ENCODE results near the gene CARMIL1.
"Not testable (repeated sequence)": the region's sequence is repeated elsewhere in the genome, so short reads cannot be mapped to it uniquely, and the experiment has no call there.

CARMIL1 gene

GRCh38 chr6:25586119-25586518, 306.9 kb downstream of the CARMIL1 start:
- not testable (repeated sequence) for DNase-seq

- DNase-seq = no peak
These were observed 307.8 kb downstream of the CARMIL1 start for GRCh38 chr6:25586927-25587326.

GRCh38 chr6:25590986-25591385, 311.8 kb downstream of the CARMIL1 start:
- no peak for DNase-seq

- DNase-seq = no peak
These were observed 318.0 kb downstream of the CARMIL1 start for GRCh38 chr6:25596928-25597818.

GRCh38 chr6:25599516-25600085, 320.4 kb downstream of the CARMIL1 start:
- no peak for DNase-seq

- no peak for DNase-seq
These were observed 322.9 kb downstream of the CARMIL1 start for GRCh38 chr6:25601800-25602673.

GRCh38 chr6:25602674-25602982, 323.5 kb downstream of the CARMIL1 start:
- DNase-seq = no peak

- no peak for DNase-seq
These were observed 324.1 kb downstream of the CARMIL1 start for GRCh38 chr6:25603251-25603650.

- no peak for DNase-seq
These were observed 327.0 kb downstream of the CARMIL1 start for GRCh38 chr6:25606151-25606550.

GRCh38 chr6:25608558-25609174, 329.5 kb downstream of the CARMIL1 start:
- no peak for DNase-seq

GRCh38 chr6:25612666-25613065, 333.5 kb downstream of the CARMIL1 start:
- DNase-seq = no peak

GRCh38 chr6:25613415-25613814, 334.2 kb downstream of the CARMIL1 start:
- no peak for DNase-seq

- DNase-seq = no peak
These were observed 334.9 kb downstream of the CARMIL1 start for GRCh38 chr6:25614052-25614451.

- no peak for DNase-seq
These were observed 336.3 kb downstream of the CARMIL1 start for GRCh38 chr6:25615471-25615870.

- no peak for DNase-seq
These were observed 338.8 kb downstream of the CARMIL1 start for GRCh38 chr6:25617997-25618396.

GRCh38 chr6:25619217-25619616, 340.0 kb downstream of the CARMIL1 start:
- DNase-seq = no peak

- no peak for DNase-seq
These were observed 341.2 kb downstream of the CARMIL1 start for GRCh38 chr6:25620391-25620790.

- no peak for DNase-seq
These were observed 343.9 kb downstream of the CARMIL1 start for GRCh38 chr6:25623065-25623464.

- no peak for DNase-seq
These were observed 344.7 kb downstream of the CARMIL1 start for GRCh38 chr6:25623879-25624278.

- no peak for DNase-seq
These were observed 347.8 kb downstream of the CARMIL1 start for GRCh38 chr6:25627001-25627400.

GRCh38 chr6:25628471-25629197, 349.5 kb downstream of the CARMIL1 start:
- DNase-seq = no peak

- DNase-seq = no peak
These were observed 350.0 kb downstream of the CARMIL1 start for GRCh38 chr6:25629198-25629576.

All from activated T-cell treated with anti-CD3 and anti-CD28 coated beads, Interleukin-2, amount 50 U/mL, for 1 hour (primary cell).